Measurements from ENCODE around the gene DYRK3. TPM values are rescaled to one million over a fixed set of nuclear protein-coding genes. Genes with fewer than 3 reads are reported as not detected.
A peak's percentile ranks its signal among the peaks of the same experiment; 100 is the strongest.

Gene DYRK3
- total and polyA plus RNA-seq, 2 experiments from 2014 or later, result 8.4 to 21.2 TPM

DNA sequence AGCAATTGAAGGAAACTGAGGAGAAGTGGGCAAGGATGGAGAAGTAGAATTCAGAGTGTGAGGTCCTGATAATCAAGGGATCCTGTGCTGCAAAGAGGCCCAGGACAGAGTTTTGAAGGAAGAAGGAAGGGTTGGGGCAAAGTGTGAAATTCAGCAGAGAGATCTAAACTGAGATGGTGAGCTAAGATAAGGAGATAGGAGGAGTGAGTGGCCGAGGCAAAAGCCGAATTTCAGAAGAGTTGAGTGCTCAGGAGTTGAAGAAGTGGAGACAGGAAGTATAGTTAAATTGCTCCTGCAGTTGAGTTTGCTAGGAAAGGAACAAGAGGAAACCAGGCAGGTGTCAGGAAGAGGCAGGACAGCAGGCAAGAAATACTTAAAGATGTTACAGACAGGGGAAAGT lies 33.0 kb downstream of the DYRK3 start:
- Histone ChIP-seq H3K4me1 (ENCODE audit: low read depth) (peaks cover 61% of the 10 kb centered on the region), H3K36me3 (no peaks in the 10 kb centered on the region), H3K27me3 (no peaks in the 10 kb centered on the region), H3K27ac (no peak overlapping the region), H3K9me3 (ENCODE audit: low read depth) (no peaks in the 10 kb centered on the region), H3K4me3 (no peak overlapping the region)
- no peak for DNase-seq (ENCODE audit: low read depth in 1 of 2, low spot score in 1 of 2)
- TF ChIP-seq, protein P1, sequence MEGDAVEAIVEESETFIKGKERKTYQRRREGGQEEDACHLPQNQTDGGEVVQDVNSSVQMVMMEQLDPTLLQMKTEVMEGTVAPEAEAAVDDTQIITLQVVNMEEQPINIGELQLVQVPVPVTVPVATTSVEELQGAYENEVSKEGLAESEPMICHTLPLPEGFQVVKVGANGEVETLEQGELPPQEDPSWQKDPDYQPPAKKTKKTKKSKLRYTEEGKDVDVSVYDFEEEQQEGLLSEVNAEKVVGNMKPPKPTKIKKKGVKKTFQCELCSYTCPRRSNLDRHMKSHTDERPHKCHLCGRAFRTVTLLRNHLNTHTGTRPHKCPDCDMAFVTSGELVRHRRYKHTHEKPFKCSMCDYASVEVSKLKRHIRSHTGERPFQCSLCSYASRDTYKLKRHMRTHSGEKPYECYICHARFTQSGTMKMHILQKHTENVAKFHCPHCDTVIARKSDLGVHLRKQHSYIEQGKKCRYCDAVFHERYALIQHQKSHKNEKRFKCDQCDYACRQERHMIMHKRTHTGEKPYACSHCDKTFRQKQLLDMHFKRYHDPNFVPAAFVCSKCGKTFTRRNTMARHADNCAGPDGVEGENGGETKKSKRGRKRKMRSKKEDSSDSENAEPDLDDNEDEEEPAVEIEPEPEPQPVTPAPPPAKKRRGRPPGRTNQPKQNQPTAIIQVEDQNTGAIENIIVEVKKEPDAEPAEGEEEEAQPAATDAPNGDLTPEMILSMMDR (IDR thresholded peaks at IDR 0.05; ENCODE audit: low read depth, low read length), result no peak

DNA sequence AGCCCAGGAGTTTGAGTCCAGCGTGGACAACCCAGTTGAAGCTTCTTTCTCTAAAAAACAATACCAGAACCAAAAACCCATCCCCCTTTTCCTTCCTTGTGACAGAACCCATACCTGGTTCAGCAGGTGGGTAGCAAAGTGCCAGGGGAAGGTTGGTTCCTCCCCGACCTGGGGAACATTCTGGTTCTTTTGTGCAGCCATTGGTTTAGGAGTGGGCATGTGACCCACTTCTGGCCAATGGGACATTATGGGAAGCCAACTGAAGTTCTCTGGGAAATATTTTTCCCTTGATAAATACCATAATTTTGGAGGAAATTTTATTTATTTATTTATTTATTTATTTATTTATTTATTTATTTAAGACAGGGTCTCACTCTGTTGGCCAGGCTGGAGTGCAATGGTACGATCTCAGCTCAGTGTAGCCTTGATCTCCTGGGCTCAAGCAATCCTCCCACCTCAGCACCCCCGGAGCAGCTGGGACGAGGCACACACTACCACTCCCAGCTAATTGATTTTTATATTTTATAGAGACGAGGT lies 33.6 kb downstream of the DYRK3 start:
- H3K36me3 ChIP-seq, result no peaks in the 10 kb centered on the region
- TF ChIP-seq, protein P1 (IDR thresholded peaks at IDR 0.05; ENCODE audit: low read depth, low read length), result no peak
- H3K27ac ChIP-seq, result no peak overlapping the region
- H3K4me1 ChIP-seq (ENCODE audit: low read depth), result peaks cover 63% of the 10 kb centered on the region
- no peaks in the 10 kb centered on the region for H3K9me3 ChIP-seq (ENCODE audit: low read depth)
- DNase-seq (ENCODE audit: low read depth in 1 of 2, low spot score in 1 of 2), result no peak
- H3K27me3 ChIP-seq, result no peaks in the 10 kb centered on the region
- no peak overlapping the region for H3K4me3 ChIP-seq

DNA sequence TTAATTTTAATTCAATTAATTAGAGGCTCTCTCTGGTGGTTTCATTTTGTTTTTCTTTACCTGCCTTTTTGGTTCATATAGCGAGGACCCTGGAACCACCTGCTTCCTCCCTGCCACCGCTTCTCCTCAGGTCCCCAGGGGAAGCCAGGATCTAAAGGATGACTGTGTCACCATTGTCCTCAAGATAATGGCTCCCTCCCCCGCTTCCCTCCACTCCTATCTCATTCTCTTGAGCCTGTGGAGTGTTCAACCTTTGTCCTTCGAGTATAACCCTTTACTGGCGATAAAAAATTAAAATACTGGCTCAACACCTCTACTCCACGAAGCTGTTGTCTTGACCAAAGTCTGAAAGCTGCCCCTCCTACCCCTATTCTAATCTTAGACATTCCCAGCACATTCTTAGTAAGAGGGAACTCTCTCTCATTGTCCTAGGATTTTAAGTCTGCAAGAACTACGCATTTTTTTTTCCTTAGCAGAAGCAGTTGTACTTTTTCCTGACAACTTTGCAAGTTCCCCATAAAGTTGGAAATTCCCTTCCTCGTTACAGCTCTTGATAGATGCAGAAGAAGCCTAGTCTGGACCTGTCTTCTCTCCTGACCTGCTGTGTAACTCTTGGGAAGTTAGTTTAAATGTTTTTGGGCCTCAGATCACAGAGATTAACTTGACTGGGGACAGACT lies 36.8 kb downstream of the DYRK3 start:
- H3K4me1 ChIP-seq (ENCODE audit: low read depth), result peaks cover 54% of the 10 kb centered on the region
- no peak overlapping the region for H3K4me3 ChIP-seq
- no peak for DNase-seq (ENCODE audit: low read depth in 1 of 2, low spot score in 1 of 2)
- H3K9me3 ChIP-seq (ENCODE audit: low read depth), result no peaks in the 10 kb centered on the region
- H3K27me3 ChIP-seq, result no peaks in the 10 kb centered on the region
- no peaks in the 10 kb centered on the region for H3K36me3 ChIP-seq
- H3K27ac ChIP-seq, result peak overlapping the region; percentile 89
- TF ChIP-seq, protein P1 (IDR thresholded peaks at IDR 0.05; ENCODE audit: low read depth, low read length), result no peak

DNA sequence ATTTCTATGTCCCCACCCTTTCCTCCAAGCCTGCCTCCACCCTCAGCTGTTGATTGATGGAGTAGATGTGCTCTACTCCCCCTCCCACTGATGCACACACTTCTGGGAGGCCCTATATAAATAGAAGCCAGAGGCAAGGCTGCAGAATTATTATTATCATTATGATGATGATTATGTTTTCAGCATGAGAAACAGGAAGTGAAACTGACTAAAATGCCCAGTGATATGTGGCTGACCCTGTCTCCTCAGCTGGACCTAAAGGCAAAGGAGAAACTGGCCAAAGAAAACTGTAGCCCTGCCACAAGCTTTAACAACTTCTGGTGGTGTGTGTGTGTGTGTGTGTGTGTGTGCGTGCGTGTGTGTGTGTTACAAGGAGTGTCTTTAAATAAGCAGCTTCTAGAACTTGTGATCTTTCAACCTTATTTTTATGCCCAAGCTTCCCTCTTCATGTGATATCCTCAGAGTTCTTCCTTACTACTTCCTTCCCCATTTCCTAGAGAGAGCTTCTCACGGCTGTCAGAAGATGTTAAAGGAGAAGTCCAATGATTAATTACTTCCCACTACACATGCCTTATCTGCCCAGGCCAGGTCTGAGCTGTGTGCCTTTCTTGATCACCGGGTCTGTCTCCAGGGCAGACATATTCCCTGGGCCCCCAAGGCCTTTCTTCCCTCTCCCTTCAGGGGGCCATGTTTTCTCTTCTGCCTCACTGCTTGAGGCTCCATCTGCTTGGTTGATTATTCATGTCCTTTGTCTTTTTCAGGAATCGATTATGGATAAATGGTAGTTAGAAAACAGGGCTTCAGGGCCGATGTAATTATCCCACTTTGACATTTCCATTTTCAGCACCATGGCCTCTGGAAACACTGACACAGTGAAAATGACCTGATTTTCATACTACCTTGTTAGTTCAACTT lies 37.8 kb downstream of the DYRK3 start:
- TF ChIP-seq, protein P1 (IDR thresholded peaks at IDR 0.05; ENCODE audit: low read depth, low read length), result no peak
- Histone ChIP-seq H3K4me3 (no peak overlapping the region), H3K9me3 (ENCODE audit: low read depth) (no peaks in the 10 kb centered on the region), H3K27me3 (no peaks in the 10 kb centered on the region), H3K36me3 (no peaks in the 10 kb centered on the region), H3K4me1 (ENCODE audit: low read depth) (peaks cover 44% of the 10 kb centered on the region), H3K27ac (peak overlapping the region; percentile 89)
- DNase-seq (ENCODE audit: low read depth in 1 of 2, low spot score in 1 of 2), result peak in 1 of 2 donors; percentile 41

DNA sequence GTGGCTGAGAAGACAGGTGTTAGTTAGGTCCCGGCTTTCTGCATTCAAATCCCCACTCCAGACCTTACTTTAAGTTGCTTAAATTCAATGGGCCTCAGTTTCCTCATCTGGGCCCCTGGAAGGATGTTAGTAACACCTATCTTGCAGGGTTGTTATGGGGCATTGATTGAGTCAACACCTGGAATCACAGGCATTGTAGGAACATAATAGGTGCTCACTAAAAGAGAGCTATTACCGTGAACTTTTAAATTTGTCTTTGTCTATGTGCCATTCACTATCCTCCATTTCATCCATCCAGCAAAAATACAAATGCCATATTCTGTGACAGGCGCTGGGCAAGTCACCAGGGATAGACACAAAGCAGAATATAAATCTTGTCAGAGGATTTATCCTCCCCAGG lies 38.9 kb downstream of the DYRK3 start:
- no peak for DNase-seq (ENCODE audit: low read depth in 1 of 2, low spot score in 1 of 2)
- H3K36me3 ChIP-seq, result no peaks in the 10 kb centered on the region
- peak overlapping the region; percentile 89 for H3K27ac ChIP-seq
- H3K4me3 ChIP-seq, result no peak overlapping the region
- no peaks in the 10 kb centered on the region for H3K27me3 ChIP-seq
- no peaks in the 10 kb centered on the region for H3K9me3 ChIP-seq (ENCODE audit: low read depth)
- TF ChIP-seq, protein P1 (IDR thresholded peaks at IDR 0.05; ENCODE audit: low read depth, low read length), result no peak
- H3K4me1 ChIP-seq (ENCODE audit: low read depth), result peaks cover 39% of the 10 kb centered on the region

Measured in cardiac muscle cell (in vitro differentiated cells and primary cell).